Psoas muscle (tissue), 8 donors: ENCODE results near the gene SMG6. TPM values are rescaled to one million over a fixed set of nuclear protein-coding genes. Genes with fewer than 3 reads are reported as not detected.

Experiments
- ATAC-seq, 4 donors: fragments of 200-7000 bp; cut with Tn5 transposase; one replicate each; pipeline ENCODE4 v1.9.1; 2020; ENCODE audit warnings: moderate library complexity in 3 of 4, mild to moderate bottlenecking in 2 of 4
- DNase-seq, 2 donors: peaks; one replicate each; pipeline ENCODE4 v3.0.0-alpha.2; 2020
- H3K27ac ChIP-seq: fragments of 200-600 bp; one replicate; pipeline ENCODE4 v1.8.0; 2022
- H3K27me3 ChIP-seq, 3 donors: fragments of 200-600 bp in 1 of 3; one replicate each; pipeline versions ENCODE4 v1.6.1 to v1.8.0; 2013 to 2022; ENCODE audit warnings: low read length in 2 of 3, mild to moderate bottlenecking in 2 of 3, moderate library complexity in 1 of 3; ENCODE audit not compliant: insufficient read depth in 3 of 3
- H3K36me3 ChIP-seq, 2 donors: fragments of 200-600 bp in 1 of 2; one replicate each; pipeline versions ENCODE4 v1.6.1 to v1.8.0; 2013 to 2022; ENCODE audit warnings: low read depth in 1 of 2, mild to moderate bottlenecking in 1 of 2, moderate library complexity in 1 of 2; ENCODE audit not compliant: insufficient read depth in 1 of 2
- H3K4me1 ChIP-seq: fragments of 200-600 bp; one replicate; pipeline ENCODE4 v1.8.0; 2022
- H3K4me3 ChIP-seq: fragments of 200-600 bp; one replicate; pipeline ENCODE4 v1.8.0; 2022; ENCODE audit warnings: mild to moderate bottlenecking
- H3K9me3 ChIP-seq: fragments of 200-600 bp; one replicate; pipeline ENCODE4 v1.8.0; 2022
- WGBS, 3 donors: extraction: QIAGEN DNeasy Blood & Tissue Kit; methylation state at CpG; one replicate each; pipeline versions ENCODE4 v1.1.6 to v1.1.7; 2013; 5-methylcytosine and 5-hydroxymethylcytosine counted together
- intact Hi-C, 2 donors: fragments of 100-400 bp; cut with DNase I; formaldehyde crosslinking; loops; one replicate each; pipeline versions ENCODE4 v1.11.0 to v1.14.2; 2022
- polyA plus RNA-seq, 3 donors: library from polyadenylated mRNA; stranded (reverse); fragments of 200-250 nt; gene quantifications; one replicate each; pipeline ENCODE4 v1.2.3, GENCODE V29; 2013
- total RNA-seq, 4 donors: library from RNA; stranded (reverse); fragmentation: NEBNext Ultra II Directional in 2 of 4; extraction: Animal tissue kit (Norgen Biotek cat#: 25700) in 2 of 4; gene quantifications; one replicate each; pipeline versions ENCODE4 v1.2.1 to v1.2.4, GENCODE V29; 2021 to 2023
- TF ChIP-seq, protein P1 (sequence below): fragments of 200-600 bp; IDR thresholded peaks from one replicate; pipeline ENCODE4 v1.8.0; 2022; ENCODE audit warnings: antibody characterized with exemption
- donor health status: healthy with polysubstance abuse.
- donor health status: DM: no; HTN: no; CAD: no; lungs with moderate emphysema.
- donor health status: Bipolar disorder and iron deficiency.
- donor health status: healthy.
- donor health status: DM: yes; HTN: yes; CAD: no.
- donor health status: DM: no; HTN: no; CAD: no.
- donor health status: DM: no; HTN: no; CAD: no.
- donor health status: DM: yes; HTN: yes; CAD: no.

The SMG6 gene
- total and polyA plus RNA-seq, 7 donors = 9.4 to 24.1 (median 16.3) TPM

- intact Hi-C loops = no loop called here
- TF ChIP-seq, protein P1, sequence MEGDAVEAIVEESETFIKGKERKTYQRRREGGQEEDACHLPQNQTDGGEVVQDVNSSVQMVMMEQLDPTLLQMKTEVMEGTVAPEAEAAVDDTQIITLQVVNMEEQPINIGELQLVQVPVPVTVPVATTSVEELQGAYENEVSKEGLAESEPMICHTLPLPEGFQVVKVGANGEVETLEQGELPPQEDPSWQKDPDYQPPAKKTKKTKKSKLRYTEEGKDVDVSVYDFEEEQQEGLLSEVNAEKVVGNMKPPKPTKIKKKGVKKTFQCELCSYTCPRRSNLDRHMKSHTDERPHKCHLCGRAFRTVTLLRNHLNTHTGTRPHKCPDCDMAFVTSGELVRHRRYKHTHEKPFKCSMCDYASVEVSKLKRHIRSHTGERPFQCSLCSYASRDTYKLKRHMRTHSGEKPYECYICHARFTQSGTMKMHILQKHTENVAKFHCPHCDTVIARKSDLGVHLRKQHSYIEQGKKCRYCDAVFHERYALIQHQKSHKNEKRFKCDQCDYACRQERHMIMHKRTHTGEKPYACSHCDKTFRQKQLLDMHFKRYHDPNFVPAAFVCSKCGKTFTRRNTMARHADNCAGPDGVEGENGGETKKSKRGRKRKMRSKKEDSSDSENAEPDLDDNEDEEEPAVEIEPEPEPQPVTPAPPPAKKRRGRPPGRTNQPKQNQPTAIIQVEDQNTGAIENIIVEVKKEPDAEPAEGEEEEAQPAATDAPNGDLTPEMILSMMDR = no peak
- ATAC-seq (no peak), DNase-seq (no peak)
- Histone ChIP-seq H3K4me1 (peaks cover 5% of the 10 kb centered on the region), H3K36me3 (no peaks in the 10 kb centered on the region), H3K27me3 (no peaks in the 10 kb centered on the region), H3K27ac (peak overlapping the region; percentile 2), H3K9me3 (no peaks in the 10 kb centered on the region), H3K4me3 (no peak overlapping the region)
- WGBS, 3 donors = 84 to 92% (median 88%) methylated on average over 1 of the region's 1 CpG
These were observed 197.9 kb downstream of the SMG6 start for GRCh38 chr17:2105663-2106062.

DNA sequence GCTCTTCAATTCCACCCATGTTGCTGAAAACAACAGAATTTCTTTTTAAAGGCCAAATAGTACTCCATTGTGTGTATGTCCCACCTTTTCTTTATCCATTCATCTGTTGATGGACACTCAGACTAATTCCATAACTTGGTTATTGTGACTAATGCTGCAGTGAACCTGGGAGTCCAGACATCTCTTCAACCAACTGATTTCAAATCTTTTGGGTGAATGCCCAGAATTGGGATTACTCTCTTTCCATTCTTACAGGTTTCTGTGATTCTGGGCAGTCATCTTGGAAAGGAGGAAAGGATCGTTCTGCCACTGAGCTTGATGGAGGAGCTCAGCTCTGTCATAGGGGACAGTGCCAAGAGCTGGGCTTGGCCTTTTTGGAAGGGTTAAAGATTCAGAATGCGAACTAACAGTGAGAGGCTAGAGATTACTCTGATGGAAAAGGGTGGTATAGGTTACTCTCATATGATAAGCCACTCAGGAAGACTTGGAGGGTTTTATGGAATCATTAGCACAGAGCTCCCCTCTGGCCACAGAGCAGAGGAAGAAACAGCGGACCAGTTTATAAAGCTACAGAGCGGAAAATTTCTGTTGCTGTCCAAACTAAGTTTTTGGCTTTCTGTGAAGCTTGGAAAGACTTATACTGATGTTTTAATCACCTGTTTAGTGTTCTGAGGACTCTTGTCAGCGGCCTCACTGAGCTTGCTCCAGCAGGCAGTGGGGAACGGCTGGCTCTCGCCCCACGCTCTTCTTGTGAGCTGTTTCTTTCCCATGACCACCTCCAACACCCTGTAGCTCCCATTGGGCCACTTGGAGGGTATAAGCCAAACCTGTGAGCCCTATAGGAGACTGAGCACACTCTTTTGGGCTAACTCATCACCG is 200.4 kb downstream of the SMG6 start:
- no peak overlapping the region for H3K4me3 ChIP-seq
- H3K36me3 ChIP-seq = no peaks in the 10 kb centered on the region
- H3K9me3 ChIP-seq = no peaks in the 10 kb centered on the region
- no peaks in the 10 kb centered on the region for H3K27me3 ChIP-seq
- DNase-seq = no peak
- H3K27ac ChIP-seq = no peak overlapping the region
- WGBS, 3 donors = 76 to 82% (median 78%) methylated on average over 9 of the region's 9 CpGs
- H3K4me1 ChIP-seq = peaks cover 5% of the 10 kb centered on the region
- no peak for ATAC-seq
- TF ChIP-seq, protein P1 = no peak
- intact Hi-C loops = no loop called here

DNA sequence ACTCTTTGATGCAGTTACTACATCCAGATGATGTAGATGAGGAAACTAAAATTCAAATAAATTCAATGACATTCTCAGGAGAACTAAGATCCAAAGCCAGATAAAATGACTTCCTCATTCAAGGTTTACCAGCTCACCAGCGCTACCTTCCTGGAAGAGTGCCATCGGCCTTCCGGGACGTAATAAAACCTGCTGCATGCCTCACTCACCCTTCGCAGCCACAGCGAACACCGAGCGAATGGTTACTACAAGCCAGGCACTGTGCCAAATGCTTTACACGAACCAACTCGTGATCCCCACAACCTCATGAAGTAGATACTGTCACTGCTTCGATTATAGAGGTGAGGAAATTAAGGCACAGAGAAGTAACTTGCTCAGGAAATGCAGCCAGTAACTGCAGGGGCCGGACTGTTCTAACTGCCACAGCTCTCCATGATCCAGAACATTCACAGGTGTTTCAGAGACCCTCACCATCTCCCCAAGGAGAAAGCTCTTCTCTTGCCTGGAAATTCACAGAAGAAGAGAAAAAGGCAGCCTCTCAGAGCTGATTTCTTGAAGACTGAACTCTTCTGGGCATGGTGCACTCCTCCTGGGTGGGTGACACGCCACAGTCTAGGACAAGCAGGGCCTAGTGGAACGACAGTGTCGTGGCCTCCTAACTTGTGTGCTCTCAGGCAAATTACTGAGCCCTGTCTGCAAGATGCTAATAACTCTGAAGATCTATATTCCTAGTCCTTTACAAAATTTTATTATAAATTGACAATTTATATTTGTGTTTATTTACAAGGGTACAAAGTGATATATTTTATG is 201.9 kb downstream of the SMG6 start:
- DNase-seq = peak; percentile 51 to 67
- intact Hi-C loops = no loop called here
- Histone ChIP-seq H3K9me3 (no peaks in the 10 kb centered on the region), H3K4me1 (no peaks in the 10 kb centered on the region), H3K36me3 (no peaks in the 10 kb centered on the region), H3K27ac (no peak overlapping the region), H3K4me3 (no peak overlapping the region), H3K27me3 (no peaks in the 10 kb centered on the region)
- TF ChIP-seq, protein P1 = no peak
- peak; percentile 25 to 72 (median 60) for ATAC-seq
- 54 to 63% (median 56%) methylated on average over 15 of the region's 15 CpGs for WGBS, 3 donors

DNA sequence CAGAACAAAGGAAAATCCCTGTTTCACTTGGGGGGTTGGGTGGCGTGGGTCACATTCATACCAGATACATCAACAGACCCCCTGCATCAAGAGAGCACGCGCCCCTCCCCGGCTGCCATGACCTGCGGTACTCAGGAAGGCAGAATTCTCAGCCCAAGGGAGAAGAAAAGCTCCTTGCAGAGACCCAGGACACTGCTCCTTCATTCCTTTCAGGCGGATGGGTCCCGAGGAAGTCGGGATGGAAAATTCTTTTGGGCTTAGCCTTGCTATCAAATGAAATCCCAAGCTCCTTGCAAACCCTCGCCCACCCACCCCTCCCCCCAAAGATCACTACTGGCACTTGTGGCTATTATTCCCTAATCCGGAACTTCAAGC is 208.1 kb downstream of the SMG6 start:
- ATAC-seq = peak in 1 of 4 donors; percentile 15
- Histone ChIP-seq H3K4me1 (peaks cover 6% of the 10 kb centered on the region), H3K36me3 (no peaks in the 10 kb centered on the region), H3K27me3 (no peaks in the 10 kb centered on the region), H3K27ac (peak overlapping the region; percentile 2), H3K9me3 (no peaks in the 10 kb centered on the region), H3K4me3 (no peak overlapping the region)
- DNase-seq = no peak
- WGBS, 3 donors = 74 to 76% (median 75%) methylated on average over 10 of the region's 10 CpGs
- intact Hi-C loops = loop anchor here (1.0 to 10.0 kb wide), 2 partner anchors 149 to 150 kb away; no protein-coding TSS in a partner anchor
- TF ChIP-seq, protein P1 = no peak
